ENCODE measurements around the gene CHRM1. TPM values are rescaled to one million over a fixed set of nuclear protein-coding genes. Genes with fewer than 3 reads are reported as not detected.
"Not testable (repeated sequence)": the region's sequence is repeated elsewhere in the genome, so short reads cannot be mapped to it uniquely, and the experiment has no call there.

CHRM1 gene
- total and polyA plus RNA-seq, 4 donors, result not detected

DNA sequence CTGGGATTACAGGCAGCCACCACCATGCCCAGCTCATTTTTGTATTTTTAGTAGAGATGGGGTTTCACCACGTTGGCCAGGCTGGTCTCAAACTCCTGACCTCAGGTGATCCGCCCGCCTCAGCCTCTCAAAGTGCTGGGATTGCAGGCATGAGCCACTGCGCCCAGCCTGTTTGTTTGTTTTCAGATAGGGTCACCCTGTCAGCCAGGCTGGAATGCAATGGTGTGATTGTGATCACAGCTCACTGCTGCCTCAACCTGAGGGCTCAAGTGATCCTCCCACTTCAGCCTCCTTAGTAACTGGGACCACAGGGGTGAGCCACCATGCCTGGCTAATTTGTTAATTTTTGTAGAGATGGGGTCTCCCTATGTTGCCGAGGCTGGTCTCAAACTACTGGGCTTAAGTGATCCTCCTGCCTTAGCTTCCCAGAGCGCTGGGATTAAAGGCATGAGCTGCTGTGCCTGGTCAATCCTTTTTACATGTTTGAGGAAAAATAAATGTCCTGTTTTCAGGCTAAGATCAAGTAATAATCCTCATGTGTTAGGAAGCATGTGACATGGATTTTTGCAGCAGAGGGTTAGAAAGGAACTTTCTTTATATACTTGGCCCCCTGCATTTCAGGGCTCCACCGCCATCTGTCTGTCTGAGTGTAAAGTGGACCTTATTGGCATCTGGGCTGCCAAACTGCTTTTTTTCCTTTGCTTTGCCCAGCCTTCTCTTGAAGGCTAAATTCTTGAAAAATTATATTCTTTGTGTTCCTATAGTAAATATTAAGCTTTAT, 45.3 kb downstream of the CHRM1 start:
- H3K9me3 ChIP-seq (ENCODE audit: control insufficient read depth, low read length), result no peaks in the 10 kb centered on the region
- H3K4me3 ChIP-seq (ENCODE audit: low read length in 2 of 2), result no peak overlapping the region
- intact Hi-C loops (cut with DNase I), result no loop called here
- no peak for ATAC-seq (ENCODE audit: low FRiP score)
- 81 to 82% methylated on average over 7 of the region's 7 CpGs for WGBS, 2 donors
- H3K4me1 ChIP-seq (ENCODE audit: control insufficient read depth in 1 of 2, insufficient read depth in 2 of 2, low read length in 2 of 2), result peaks cover 0 to 3% of the 10 kb centered on the region in 2 donors
- no peak overlapping the region for H3K27ac ChIP-seq (ENCODE audit: low read depth in 1 of 2, low read length in 2 of 2)
- DNase-seq, result no peak
- no peaks in the 10 kb centered on the region for H3K36me3 ChIP-seq (ENCODE audit: control insufficient read depth in 1 of 2, insufficient read depth in 2 of 2, low read length in 1 of 2)
- H3K27me3 ChIP-seq (ENCODE audit: control insufficient read depth in 1 of 2, insufficient read depth in 2 of 2, low read length in 1 of 2), result no peaks in the 10 kb centered on the region

DNA sequence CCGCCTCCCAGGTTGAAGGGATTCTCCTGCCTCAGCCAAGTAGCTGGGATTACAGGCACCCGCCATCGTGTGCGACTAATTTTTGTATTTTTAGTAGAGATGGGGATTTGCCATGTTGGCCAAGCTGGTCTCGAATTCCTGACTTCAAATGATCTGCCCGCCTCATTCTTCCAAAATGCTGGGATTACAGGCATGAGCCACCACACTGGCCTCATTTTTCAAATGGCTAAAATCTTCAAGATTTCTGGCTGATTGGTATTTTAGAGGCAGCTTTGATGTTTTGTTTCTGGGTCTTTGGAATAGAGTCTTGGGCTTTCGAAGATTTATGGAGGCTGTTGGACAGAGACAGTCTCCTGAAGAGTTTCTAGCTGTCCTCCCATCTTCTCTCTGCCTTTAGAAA, 46.3 kb downstream of the CHRM1 start:
- ATAC-seq (ENCODE audit: low FRiP score) (no peak), DNase-seq (no peak)
- Histone ChIP-seq H3K9me3 (ENCODE audit: control insufficient read depth, low read length) (no peaks in the 10 kb centered on the region), H3K4me3 (ENCODE audit: low read length in 2 of 2) (no peak overlapping the region), H3K27me3 (ENCODE audit: control insufficient read depth in 1 of 2, insufficient read depth in 2 of 2, low read length in 1 of 2) (no peaks in the 10 kb centered on the region), H3K36me3 (ENCODE audit: control insufficient read depth in 1 of 2, insufficient read depth in 2 of 2, low read length in 1 of 2) (no peaks in the 10 kb centered on the region), H3K27ac (ENCODE audit: low read depth in 1 of 2, low read length in 2 of 2) (no peak overlapping the region), H3K4me1 (ENCODE audit: control insufficient read depth in 1 of 2, insufficient read depth in 2 of 2, low read length in 2 of 2) (peaks cover 0 to 3% of the 10 kb centered on the region in 2 donors)
- intact Hi-C loops (cut with DNase I), result no loop called here
- WGBS, 2 donors, result 91 to 94% methylated on average over 7 of the region's 7 CpGs

DNA sequence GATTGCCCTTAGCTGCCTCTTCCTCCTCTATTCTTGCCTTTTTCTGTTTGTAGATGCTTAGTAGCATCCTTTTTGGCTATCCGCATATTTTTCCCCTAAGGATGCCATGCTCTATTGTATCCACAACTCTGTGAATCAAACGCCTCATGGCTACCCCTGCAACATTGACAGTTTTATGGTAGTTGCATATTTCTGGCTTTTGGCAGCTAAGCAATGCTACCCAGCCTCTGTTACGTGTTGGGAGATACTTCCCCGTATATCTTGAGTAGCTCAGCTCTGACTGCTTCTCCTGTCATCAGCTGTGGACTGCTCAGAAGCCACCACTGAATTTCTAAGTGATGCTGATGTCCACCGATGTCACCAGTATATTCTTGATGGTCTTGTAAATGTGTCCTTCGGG, 55.5 kb downstream of the CHRM1 start:
- 77 to 80% methylated on average over 6 of the region's 6 CpGs for WGBS, 2 donors
- Histone ChIP-seq H3K4me1 (ENCODE audit: control insufficient read depth in 1 of 2, insufficient read depth in 2 of 2, low read length in 2 of 2) (no peaks in the 10 kb centered on the region), H3K36me3 (ENCODE audit: control insufficient read depth in 1 of 2, insufficient read depth in 2 of 2, low read length in 1 of 2) (no peaks in the 10 kb centered on the region), H3K27me3 (ENCODE audit: control insufficient read depth in 1 of 2, insufficient read depth in 2 of 2, low read length in 1 of 2) (no peaks in the 10 kb centered on the region), H3K4me3 (ENCODE audit: low read length in 2 of 2) (no peak overlapping the region), H3K27ac (ENCODE audit: low read depth in 1 of 2, low read length in 2 of 2) (no peak overlapping the region), H3K9me3 (ENCODE audit: control insufficient read depth, low read length) (no peaks in the 10 kb centered on the region)
- ATAC-seq (ENCODE audit: low FRiP score), result no peak
- intact Hi-C loops (cut with DNase I), result loop anchor here in 1 of 2 donors (10.0 kb wide), 1 partner anchor 471 kb away; no protein-coding TSS in a partner anchor
- DNase-seq, result no peak

DNA sequence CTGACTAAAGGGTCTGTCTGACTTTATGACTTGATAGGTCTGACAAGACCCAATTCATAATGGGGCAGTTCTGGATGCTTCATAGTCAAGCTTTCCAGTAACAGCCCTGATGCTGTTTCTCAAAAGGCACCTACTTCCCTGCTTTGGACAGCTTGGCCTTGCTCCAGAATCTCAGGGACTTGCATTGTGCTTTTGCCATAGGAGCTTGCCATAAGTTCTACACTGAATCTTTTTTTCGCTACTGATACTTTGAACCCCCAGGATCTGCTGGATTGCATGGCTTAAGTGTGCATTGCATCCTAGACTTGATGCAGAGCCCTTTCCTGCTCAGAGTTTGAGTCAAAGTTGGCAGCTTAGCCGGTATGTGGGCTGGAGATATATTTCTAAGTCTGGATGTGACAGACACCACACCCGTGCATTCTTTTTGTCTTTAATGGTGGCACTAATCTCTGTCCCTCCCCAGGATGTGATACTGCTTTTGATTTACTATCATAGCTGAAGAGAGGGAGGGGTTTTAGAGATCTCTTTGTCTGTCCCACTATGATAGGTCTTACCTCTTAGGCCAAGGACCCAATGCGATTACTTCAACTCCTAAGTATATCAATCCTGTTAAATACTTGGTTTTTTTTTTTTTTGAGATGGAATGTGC, 57.4 kb downstream of the CHRM1 start:
- Histone ChIP-seq H3K4me1 (ENCODE audit: control insufficient read depth in 1 of 2, insufficient read depth in 2 of 2, low read length in 2 of 2) (no peaks in the 10 kb centered on the region), H3K27me3 (ENCODE audit: control insufficient read depth in 1 of 2, insufficient read depth in 2 of 2, low read length in 1 of 2) (no peaks in the 10 kb centered on the region), H3K27ac (ENCODE audit: low read depth in 1 of 2, low read length in 2 of 2) (no peak overlapping the region), H3K36me3 (ENCODE audit: control insufficient read depth in 1 of 2, insufficient read depth in 2 of 2, low read length in 1 of 2) (no peaks in the 10 kb centered on the region), H3K9me3 (ENCODE audit: control insufficient read depth, low read length) (no peaks in the 10 kb centered on the region), H3K4me3 (ENCODE audit: low read length in 2 of 2) (no peak overlapping the region)
- intact Hi-C loops (cut with DNase I), result loop anchor here (5.0 to 10.0 kb wide), 2 partner anchors 469 to 482 kb away; no protein-coding TSS in a partner anchor
- 42 to 50% methylated on average over 4 of the region's 4 CpGs for WGBS, 2 donors
- no peak for ATAC-seq (ENCODE audit: low FRiP score)
- no peak for DNase-seq

DNA sequence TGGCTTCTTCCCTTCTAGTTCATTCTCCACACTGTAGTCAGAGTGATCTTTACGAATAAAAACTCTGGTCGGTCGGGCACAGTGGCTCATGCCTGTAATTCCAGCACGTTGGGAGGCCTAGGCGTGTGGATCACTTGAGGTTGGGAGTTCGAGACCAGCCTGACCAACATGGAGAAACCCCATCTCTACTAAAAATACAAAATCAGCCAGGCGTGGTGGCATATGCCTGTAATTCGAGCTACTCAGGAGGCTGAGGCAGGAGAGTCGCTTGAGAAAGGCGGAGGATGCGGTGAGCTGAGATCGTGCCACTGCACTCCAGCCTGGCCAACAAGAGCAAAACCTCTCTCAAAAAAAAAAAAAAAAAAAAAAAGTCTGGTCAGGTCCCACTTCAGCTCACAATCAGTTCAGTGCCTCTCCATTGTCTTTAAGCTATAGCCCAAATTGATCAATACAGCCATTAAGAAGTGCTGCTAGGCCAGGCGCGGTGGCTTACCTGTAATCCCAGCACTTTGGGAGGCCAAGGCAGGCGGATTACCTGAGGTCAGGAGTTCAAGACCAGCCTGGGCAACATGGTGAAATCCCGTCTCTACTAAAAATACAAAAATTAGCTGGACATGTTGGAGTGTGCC, 59.5 kb downstream of the CHRM1 start:
- not testable (repeated sequence) for H3K36me3 ChIP-seq (ENCODE audit: control insufficient read depth in 1 of 2, insufficient read depth in 2 of 2, low read length in 1 of 2); ATAC-seq (ENCODE audit: low FRiP score); DNase-seq; H3K27me3 ChIP-seq (ENCODE audit: control insufficient read depth in 1 of 2, insufficient read depth in 2 of 2, low read length in 1 of 2); H3K9me3 ChIP-seq (ENCODE audit: control insufficient read depth, low read length); H3K27ac ChIP-seq (ENCODE audit: low read depth in 1 of 2, low read length in 2 of 2); H3K4me3 ChIP-seq (ENCODE audit: low read length in 2 of 2); H3K4me1 ChIP-seq (ENCODE audit: control insufficient read depth in 1 of 2, insufficient read depth in 2 of 2, low read length in 2 of 2)
- WGBS, 2 donors, result 86 to 89% methylated on average over 16 of the region's 16 CpGs
- intact Hi-C loops (cut with DNase I), result loop anchor here (1.0 to 10.0 kb wide), 3 partner anchors 75 to 479 kb away; no protein-coding TSS in a partner anchor

DNA sequence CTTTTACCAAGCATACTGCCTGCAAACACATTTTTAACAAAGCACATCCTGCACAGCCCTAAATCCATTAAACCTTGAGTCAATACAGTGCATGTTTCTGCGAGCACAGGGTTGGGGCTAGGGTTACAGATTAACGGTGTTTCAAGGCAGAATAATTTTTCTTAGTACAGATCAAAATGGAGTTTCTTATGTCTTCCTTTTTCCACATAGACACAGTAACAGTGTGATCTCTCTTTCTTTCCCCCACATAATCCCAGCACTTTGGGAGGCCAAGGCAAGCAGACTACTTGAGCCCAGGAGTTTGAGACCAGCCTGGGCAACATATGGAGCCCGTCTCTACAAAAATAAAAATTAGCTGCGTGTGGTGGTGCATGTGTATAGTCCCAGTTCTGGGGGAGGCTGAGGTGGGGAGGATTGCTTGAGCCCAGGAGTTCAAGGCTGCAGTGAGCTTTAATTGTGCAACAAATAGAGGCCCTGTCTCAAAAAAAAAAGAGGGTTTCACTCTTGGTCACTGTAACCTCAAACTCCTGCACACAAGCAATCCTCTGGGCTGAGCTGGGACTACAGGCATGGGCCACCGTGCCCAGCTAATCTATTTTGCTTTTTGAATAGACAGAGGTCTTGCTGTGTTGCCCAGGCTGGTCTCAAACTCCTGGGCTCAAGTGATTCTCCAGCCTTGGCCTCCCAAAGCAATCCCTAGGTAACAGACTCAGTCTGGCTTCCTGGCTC, 60.2 kb downstream of the CHRM1 start:
- no peaks in the 10 kb centered on the region for H3K36me3 ChIP-seq (ENCODE audit: control insufficient read depth in 1 of 2, insufficient read depth in 2 of 2, low read length in 1 of 2)
- H3K4me1 ChIP-seq (ENCODE audit: control insufficient read depth in 1 of 2, insufficient read depth in 2 of 2, low read length in 2 of 2), result no peaks in the 10 kb centered on the region
- ATAC-seq (ENCODE audit: low FRiP score) (no peak), DNase-seq (no peak)
- H3K9me3 ChIP-seq (ENCODE audit: control insufficient read depth, low read length), result no peaks in the 10 kb centered on the region
- H3K27ac ChIP-seq (ENCODE audit: low read depth in 1 of 2, low read length in 2 of 2), result no peak overlapping the region
- intact Hi-C loops (cut with DNase I), result loop anchor here (5.0 to 10.0 kb wide), 2 partner anchors 466 to 479 kb away; no protein-coding TSS in a partner anchor
- 59 to 62% methylated on average over 5 of the region's 5 CpGs for WGBS, 2 donors
- no peak overlapping the region for H3K4me3 ChIP-seq (ENCODE audit: low read length in 2 of 2)
- H3K27me3 ChIP-seq (ENCODE audit: control insufficient read depth in 1 of 2, insufficient read depth in 2 of 2, low read length in 1 of 2), result no peaks in the 10 kb centered on the region

DNA sequence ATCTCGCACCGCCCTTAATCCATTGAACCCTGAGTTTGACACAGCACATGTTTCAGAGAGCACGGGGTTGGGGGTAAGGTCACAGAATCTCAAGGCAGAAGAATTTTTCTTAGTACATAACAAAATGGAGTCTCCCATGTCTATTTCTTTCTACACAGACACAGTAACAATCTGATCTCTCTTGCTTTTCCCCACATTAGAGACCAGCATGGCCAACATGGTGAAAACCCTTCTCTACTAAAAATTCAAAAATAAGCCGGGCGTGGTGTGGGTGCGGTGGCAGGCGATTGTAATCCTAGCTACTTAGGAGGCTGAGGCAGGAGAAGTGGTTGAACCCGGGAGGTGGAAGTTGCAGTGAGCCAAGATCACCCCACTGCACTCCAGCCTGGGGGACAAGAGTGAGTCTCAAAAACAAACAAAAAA, 61.9 kb downstream of the CHRM1 start:
- H3K4me3 ChIP-seq (ENCODE audit: low read length in 2 of 2); H3K9me3 ChIP-seq (ENCODE audit: control insufficient read depth, low read length); H3K4me1 ChIP-seq (ENCODE audit: control insufficient read depth in 1 of 2, insufficient read depth in 2 of 2, low read length in 2 of 2); H3K27me3 ChIP-seq (ENCODE audit: control insufficient read depth in 1 of 2, insufficient read depth in 2 of 2, low read length in 1 of 2); ATAC-seq (ENCODE audit: low FRiP score); H3K27ac ChIP-seq (ENCODE audit: low read depth in 1 of 2, low read length in 2 of 2); H3K36me3 ChIP-seq (ENCODE audit: control insufficient read depth in 1 of 2, insufficient read depth in 2 of 2, low read length in 1 of 2); intact Hi-C loops (cut with DNase I); DNase-seq: not testable (repeated sequence)
- 92 to 93% methylated on average over 8 of the region's 8 CpGs for WGBS, 2 donors

Data from aorta (tissue), 5 donors.